A549 (cell line): Measurements from ENCODE around the gene GET4.

ENCODE experiments used
- CHD2 ChIP-seq: fragments of 150-350 bp; IDR thresholded peaks from 2 replicates; pipeline ENCODE4 v1.6.1; 2014; ENCODE audit warnings: low read length; ENCODE audit not compliant: partially characterized antibody
- E2F6 ChIP-seq: IDR thresholded peaks from 2 replicates; pipeline ENCODE4 v1.6.1; 2012; ENCODE audit warnings: low read depth, borderline replicate concordance
- ELK1 ChIP-seq: fragments of 150-350 bp; IDR thresholded peaks from 2 replicates; pipeline ENCODE4 v1.6.1; 2014; ENCODE audit warnings: low read depth, mild to moderate bottlenecking, low read length
- EP300 ChIP-seq, 2 experiments: fragments of >200 bp; sonication (Bioruptor Twin); formaldehyde crosslinking; IDR thresholded peaks; 2 replicates in 1 of 2; 3 replicates in 1 of 2; pipeline ENCODE4 v1.6.1; 2016 to 2017
- JUN ChIP-seq, 2 experiments: fragments of >200 bp; sonication (Bioruptor Twin); formaldehyde crosslinking; IDR thresholded peaks; 2 replicates in 1 of 2; 3 replicates in 1 of 2; pipeline ENCODE4 v1.6.1; 2016 to 2017
- MAFK ChIP-seq: fragments of 450-650 bp; IDR thresholded peaks from 2 replicates; pipeline ENCODE4 v1.6.1; 2014; ENCODE audit not compliant: partially characterized antibody
- RAD21 ChIP-seq, 2 experiments: fragments of >200 bp in 1 of 2; sonication (Bioruptor Twin) in 1 of 2; formaldehyde crosslinking in 1 of 2; IDR thresholded peaks in 1 of 2; conservative IDR thresholded peaks in 1 of 2; 2 replicates in 1 of 2; 3 replicates in 1 of 2; pipeline ENCODE4 v1.6.1; 2012 to 2018; ENCODE audit warnings: inconsistent platforms in 1 of 2
- RCOR1 ChIP-seq: fragments of 150-350 bp; IDR thresholded peaks from 2 replicates; pipeline ENCODE4 v1.6.1; 2014; ENCODE audit warnings: antibody characterized with exemption, low read length, low read depth
- TF ChIP-seq, protein P1 (sequence below): fragments of >200 bp; sonication (Bioruptor Twin); formaldehyde crosslinking; IDR thresholded peaks from 3 replicates; pipeline ENCODE4 v1.5.1; 2016

GRCh38 chr7:904847-905246 is 28.5 kb downstream of the GET4 start:
- TF ChIP-seq, protein P1, sequence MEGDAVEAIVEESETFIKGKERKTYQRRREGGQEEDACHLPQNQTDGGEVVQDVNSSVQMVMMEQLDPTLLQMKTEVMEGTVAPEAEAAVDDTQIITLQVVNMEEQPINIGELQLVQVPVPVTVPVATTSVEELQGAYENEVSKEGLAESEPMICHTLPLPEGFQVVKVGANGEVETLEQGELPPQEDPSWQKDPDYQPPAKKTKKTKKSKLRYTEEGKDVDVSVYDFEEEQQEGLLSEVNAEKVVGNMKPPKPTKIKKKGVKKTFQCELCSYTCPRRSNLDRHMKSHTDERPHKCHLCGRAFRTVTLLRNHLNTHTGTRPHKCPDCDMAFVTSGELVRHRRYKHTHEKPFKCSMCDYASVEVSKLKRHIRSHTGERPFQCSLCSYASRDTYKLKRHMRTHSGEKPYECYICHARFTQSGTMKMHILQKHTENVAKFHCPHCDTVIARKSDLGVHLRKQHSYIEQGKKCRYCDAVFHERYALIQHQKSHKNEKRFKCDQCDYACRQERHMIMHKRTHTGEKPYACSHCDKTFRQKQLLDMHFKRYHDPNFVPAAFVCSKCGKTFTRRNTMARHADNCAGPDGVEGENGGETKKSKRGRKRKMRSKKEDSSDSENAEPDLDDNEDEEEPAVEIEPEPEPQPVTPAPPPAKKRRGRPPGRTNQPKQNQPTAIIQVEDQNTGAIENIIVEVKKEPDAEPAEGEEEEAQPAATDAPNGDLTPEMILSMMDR: no peak
- TF ChIP-seq RCOR1: no peak
- TF ChIP-seq ELK1: no peak
- TF ChIP-seq CHD2: no peak
- TF ChIP-seq JUN (IDR thresholded peaks at IDR 0.05): no peak
- no peak for TF ChIP-seq EP300 (IDR thresholded peaks at IDR 0.05)
- TF ChIP-seq MAFK: no peak
- TF ChIP-seq E2F6: no peak
- TF ChIP-seq RAD21 (conservative IDR thresholded peaks at IDR 0.05 in 1 of 2, IDR thresholded peaks at IDR 0.05 in 1 of 2): no peak
